ENCODE results near the gene OTOS. TPM values are rescaled to one million over a fixed set of nuclear protein-coding genes. Genes with fewer than 3 reads are reported as not detected.
A peak's percentile ranks its signal among the peaks of the same experiment; 100 is the strongest.

The OTOS gene
- total RNA-seq, 1 experiment from 2014 or later, result not detected

DNA sequence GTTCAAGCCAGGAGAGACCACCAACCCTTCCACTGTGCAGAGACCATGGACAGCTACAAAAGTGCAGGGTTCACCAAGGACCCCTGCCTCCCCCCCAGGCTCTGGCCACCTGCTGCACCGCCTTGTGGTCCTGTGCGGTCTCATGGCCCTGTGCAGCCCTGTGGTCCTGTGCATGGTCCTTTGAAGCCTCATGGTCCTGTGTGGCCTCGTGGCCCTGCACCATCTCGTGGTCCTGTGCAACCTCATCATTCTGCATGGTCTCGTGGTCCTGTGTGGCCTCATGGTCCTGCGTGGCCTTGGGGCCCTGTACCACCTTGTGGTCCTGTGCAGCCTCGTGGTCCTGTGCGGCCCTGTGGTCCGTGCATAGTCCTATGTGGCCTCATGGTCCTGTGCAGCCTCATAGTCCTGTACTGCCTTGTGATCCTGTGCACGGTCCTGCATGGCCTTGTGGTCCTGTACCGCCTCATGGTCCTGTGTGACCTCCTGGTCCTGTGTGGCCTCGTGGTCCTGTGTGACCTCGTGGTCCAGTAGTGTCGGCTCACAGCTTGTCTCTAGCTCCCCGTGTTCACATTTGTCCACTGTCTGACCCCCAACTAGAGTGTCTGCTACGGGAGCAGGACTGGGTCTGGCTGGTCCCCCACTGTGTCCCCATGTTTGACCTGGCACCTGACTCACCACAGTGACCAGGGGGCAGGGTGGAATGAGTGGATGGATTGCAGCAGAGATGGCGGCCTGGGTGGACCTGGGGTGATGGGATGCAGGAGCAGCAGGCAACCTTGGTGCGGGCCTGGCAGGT lies 20.0 kb upstream of the OTOS start:
- CTCF ChIA-PET, result no interaction called here

GRCh38 chr2:240159251-240159839 lies 18.9 kb upstream of the OTOS start:
- intact Hi-C loops (cut with micrococcal nuclease; ENCODE audit: unreplicated experiment), result no loop called here
- in situ Hi-C loops (cut with HindIII; ENCODE audit: low pct_unique_long_range_greater_than_20kb, low sequenced_read_pairs), result no loop called here
- Histone ChIP-seq H3K4me3 (ENCODE audit: low read depth in 2 of 2, low read length in 2 of 2) (no peak overlapping the region), H3K9me3 (ENCODE audit: control insufficient read depth, insufficient read depth, low read depth, low read length) (no peaks in the 10 kb centered on the region), H3K36me3 (ENCODE audit: control insufficient read depth, insufficient read depth, low read length) (no peaks in the 10 kb centered on the region), H3K27me3 (ENCODE audit: control insufficient read depth, insufficient read depth, low read length) (no peaks in the 10 kb centered on the region), H3K27ac (ENCODE audit: low read length) (no peak overlapping the region), H3K4me1 (ENCODE audit: control insufficient read depth, insufficient read depth, low read length) (no peaks in the 10 kb centered on the region)
- ChIA-PET CTCF (interaction anchor here (0.6 kb wide), 1 partner anchor 19 kb away, joined by 7 read pairs; no protein-coding TSS in a partner anchor), POLR2A (no interaction called here)
- TF ChIP-seq SIN3A (IDR thresholded peaks at IDR 0.05; ENCODE audit: borderline replicate concordance, insufficient read depth, low read depth, low read length) (no peak), CTCF (IDR thresholded peaks at IDR 0.05) (no peak), POLR2AphosphoS5 (IDR thresholded peaks at IDR 0.05; ENCODE audit: low read depth, low read length) (no peak), TCF7L2 (IDR thresholded peaks at IDR 0.05; ENCODE audit: low read depth, low read length) (no peak)
- TF ChIP-seq, protein P1, sequence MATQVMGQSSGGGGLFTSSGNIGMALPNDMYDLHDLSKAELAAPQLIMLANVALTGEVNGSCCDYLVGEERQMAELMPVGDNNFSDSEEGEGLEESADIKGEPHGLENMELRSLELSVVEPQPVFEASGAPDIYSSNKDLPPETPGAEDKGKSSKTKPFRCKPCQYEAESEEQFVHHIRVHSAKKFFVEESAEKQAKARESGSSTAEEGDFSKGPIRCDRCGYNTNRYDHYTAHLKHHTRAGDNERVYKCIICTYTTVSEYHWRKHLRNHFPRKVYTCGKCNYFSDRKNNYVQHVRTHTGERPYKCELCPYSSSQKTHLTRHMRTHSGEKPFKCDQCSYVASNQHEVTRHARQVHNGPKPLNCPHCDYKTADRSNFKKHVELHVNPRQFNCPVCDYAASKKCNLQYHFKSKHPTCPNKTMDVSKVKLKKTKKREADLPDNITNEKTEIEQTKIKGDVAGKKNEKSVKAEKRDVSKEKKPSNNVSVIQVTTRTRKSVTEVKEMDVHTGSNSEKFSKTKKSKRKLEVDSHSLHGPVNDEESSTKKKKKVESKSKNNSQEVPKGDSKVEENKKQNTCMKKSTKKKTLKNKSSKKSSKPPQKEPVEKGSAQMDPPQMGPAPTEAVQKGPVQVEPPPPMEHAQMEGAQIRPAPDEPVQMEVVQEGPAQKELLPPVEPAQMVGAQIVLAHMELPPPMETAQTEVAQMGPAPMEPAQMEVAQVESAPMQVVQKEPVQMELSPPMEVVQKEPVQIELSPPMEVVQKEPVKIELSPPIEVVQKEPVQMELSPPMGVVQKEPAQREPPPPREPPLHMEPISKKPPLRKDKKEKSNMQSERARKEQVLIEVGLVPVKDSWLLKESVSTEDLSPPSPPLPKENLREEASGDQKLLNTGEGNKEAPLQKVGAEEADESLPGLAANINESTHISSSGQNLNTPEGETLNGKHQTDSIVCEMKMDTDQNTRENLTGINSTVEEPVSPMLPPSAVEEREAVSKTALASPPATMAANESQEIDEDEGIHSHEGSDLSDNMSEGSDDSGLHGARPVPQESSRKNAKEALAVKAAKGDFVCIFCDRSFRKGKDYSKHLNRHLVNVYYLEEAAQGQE (IDR thresholded peaks at IDR 0.05; ENCODE audit: insufficient read depth in 1 of 2, low read depth in 2 of 2, low read length in 1 of 2), result no peak
- DNase-seq (ENCODE audit: low read depth, low spot score) (no peak), ATAC-seq (no peak)
- no TSS peak for BruUV-seq (replicated peaks)

More for the DNA sequence above, 20.0 kb upstream of the OTOS start:
- BruUV-seq (replicated peaks), result no TSS peak
- ATAC-seq, result 0 out of 2 replicates have a peak, but pooled peaks have one; percentile 43
- in situ Hi-C loops (cut with HindIII; ENCODE audit: low pct_unique_long_range_greater_than_20kb, low sequenced_read_pairs), result no loop called here
- Histone ChIP-seq H3K9me3 (ENCODE audit: control insufficient read depth, insufficient read depth, low read depth, low read length) (no peaks in the 10 kb centered on the region), H3K4me1 (ENCODE audit: control insufficient read depth, insufficient read depth, low read length) (no peaks in the 10 kb centered on the region), H3K27me3 (ENCODE audit: control insufficient read depth, insufficient read depth, low read length) (no peaks in the 10 kb centered on the region), H3K4me3 (ENCODE audit: low read depth in 2 of 2, low read length in 2 of 2) (no peak overlapping the region), H3K27ac (ENCODE audit: low read length) (no peak overlapping the region), H3K36me3 (ENCODE audit: control insufficient read depth, insufficient read depth, low read length) (no peaks in the 10 kb centered on the region)
- POLR2A ChIA-PET, result no interaction called here
- DNase-seq (ENCODE audit: low read depth, low spot score), result no peak
- TF ChIP-seq POLR2AphosphoS5 (IDR thresholded peaks at IDR 0.05; ENCODE audit: low read depth, low read length), result no peak
- TF ChIP-seq, protein P1 (IDR thresholded peaks at IDR 0.05; ENCODE audit: insufficient read depth in 1 of 2, low read depth in 2 of 2, low read length in 1 of 2), result no peak
- no peak for TF ChIP-seq SIN3A (IDR thresholded peaks at IDR 0.05; ENCODE audit: borderline replicate concordance, insufficient read depth, low read depth, low read length)
- no peak for TF ChIP-seq TCF7L2 (IDR thresholded peaks at IDR 0.05; ENCODE audit: low read depth, low read length)
- no peak for TF ChIP-seq CTCF (IDR thresholded peaks at IDR 0.05)
- intact Hi-C loops (cut with micrococcal nuclease; ENCODE audit: unreplicated experiment), result no loop called here
